ENCODE data around the gene KRABD2.
"Not testable (repeated sequence)": the region's sequence is repeated elsewhere in the genome, so short reads cannot be mapped to it uniquely, and the experiment has no call there.

The KRABD2 gene

GRCh38 chr17:8397636-8398035 lies 21.1 kb upstream of the KRABD2 start, which contains the start of gene RNF222:
Gene RNF222 (minus strand): TSS chr17:8397827. CDS start chr17:8393461, 4,366 bp downstream.
- intact Hi-C loops (cut with DNase I): no loop called here
- no peak for DNase-seq (ENCODE audit: extremely low spot score)
- no peaks in the 10 kb centered on the region for H3K36me3 ChIP-seq
- no peak within 1 kb of the TSS for H3K27ac ChIP-seq (replicated peaks in 1 of 4)
- TF ChIP-seq POLR2A (IDR thresholded peaks at IDR 0.05; ENCODE audit: low read depth): no peak
- TF ChIP-seq POLR2AphosphoS5 (IDR thresholded peaks at IDR 0.05): no peak
- no peak for TF ChIP-seq EP300 (IDR thresholded peaks at IDR 0.05)
- TF ChIP-seq, protein P1, sequence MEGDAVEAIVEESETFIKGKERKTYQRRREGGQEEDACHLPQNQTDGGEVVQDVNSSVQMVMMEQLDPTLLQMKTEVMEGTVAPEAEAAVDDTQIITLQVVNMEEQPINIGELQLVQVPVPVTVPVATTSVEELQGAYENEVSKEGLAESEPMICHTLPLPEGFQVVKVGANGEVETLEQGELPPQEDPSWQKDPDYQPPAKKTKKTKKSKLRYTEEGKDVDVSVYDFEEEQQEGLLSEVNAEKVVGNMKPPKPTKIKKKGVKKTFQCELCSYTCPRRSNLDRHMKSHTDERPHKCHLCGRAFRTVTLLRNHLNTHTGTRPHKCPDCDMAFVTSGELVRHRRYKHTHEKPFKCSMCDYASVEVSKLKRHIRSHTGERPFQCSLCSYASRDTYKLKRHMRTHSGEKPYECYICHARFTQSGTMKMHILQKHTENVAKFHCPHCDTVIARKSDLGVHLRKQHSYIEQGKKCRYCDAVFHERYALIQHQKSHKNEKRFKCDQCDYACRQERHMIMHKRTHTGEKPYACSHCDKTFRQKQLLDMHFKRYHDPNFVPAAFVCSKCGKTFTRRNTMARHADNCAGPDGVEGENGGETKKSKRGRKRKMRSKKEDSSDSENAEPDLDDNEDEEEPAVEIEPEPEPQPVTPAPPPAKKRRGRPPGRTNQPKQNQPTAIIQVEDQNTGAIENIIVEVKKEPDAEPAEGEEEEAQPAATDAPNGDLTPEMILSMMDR (IDR thresholded peaks at IDR 0.05): no peak
- peaks cover 0 to 74% (median 20%) of the 10 kb centered on the region in 4 donors for H3K27me3 ChIP-seq
- whole genome bisulfite sequencing: 75% methylated on average over 13 of the region's 13 CpGs
- H3K4me3 ChIP-seq: no peak within 1 kb of the TSS
- no peaks in the 10 kb centered on the region for H3K4me1 ChIP-seq
- no peaks in the 10 kb centered on the region for H3K9me3 ChIP-seq

DNA sequence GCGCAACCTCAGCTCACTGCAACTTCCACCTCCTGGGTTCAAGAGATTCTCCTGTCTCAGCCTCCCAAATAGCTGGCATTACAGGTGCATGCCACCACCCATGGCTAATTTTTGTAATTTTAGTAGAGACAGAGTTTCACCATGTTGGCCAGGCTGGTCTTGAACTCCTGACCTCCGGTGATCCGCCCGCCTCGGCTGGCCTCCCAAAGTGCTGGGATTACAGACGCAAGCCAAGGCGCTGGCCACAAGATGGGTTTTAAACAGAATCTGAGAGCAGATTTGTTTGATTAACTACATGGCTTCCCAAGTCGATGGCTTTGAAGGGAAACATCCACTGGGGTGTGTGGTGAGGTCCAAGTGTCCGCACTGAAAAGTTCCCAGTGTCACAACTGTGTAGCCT lies 18.0 kb upstream of the KRABD2 start:
- H3K4me3 ChIP-seq; H3K36me3 ChIP-seq; DNase-seq (ENCODE audit: extremely low spot score); H3K27ac ChIP-seq (replicated peaks in 1 of 4); H3K9me3 ChIP-seq; intact Hi-C loops (cut with DNase I); H3K4me1 ChIP-seq: not testable (repeated sequence)
- peaks cover 0 to 68% (median 18%) of the 10 kb centered on the region in 4 donors for H3K27me3 ChIP-seq
- 69% methylated on average over 8 of the region's 9 CpGs for WGBS

GRCh38 chr17:8393470-8394231 lies 17.1 kb upstream of the KRABD2 start:
- no peaks in the 10 kb centered on the region for H3K9me3 ChIP-seq
- intact Hi-C loops (cut with DNase I): no loop called here
- TF ChIP-seq POLR2A (IDR thresholded peaks at IDR 0.05; ENCODE audit: low read depth) (no peak), POLR2AphosphoS5 (IDR thresholded peaks at IDR 0.05) (peak in 1 of 2 donors; percentile 14)
- TF ChIP-seq, protein P1 (IDR thresholded peaks at IDR 0.05): no peak
- peak; percentile 82 for DNase-seq (ENCODE audit: extremely low spot score)
- no peaks in the 10 kb centered on the region for H3K36me3 ChIP-seq
- no peaks in the 10 kb centered on the region for H3K4me1 ChIP-seq
- no peak overlapping the region for H3K4me3 ChIP-seq
- WGBS: 60% methylated on average over 5 of the region's 8 CpGs
- H3K27ac ChIP-seq (replicated peaks in 1 of 4): no peak overlapping the region
- H3K27me3 ChIP-seq: peaks cover 0 to 64% (median 18%) of the 10 kb centered on the region in 4 donors

GRCh38 chr17:8392674-8393469 lies 16.4 kb upstream of the KRABD2 start:
- DNase-seq (ENCODE audit: extremely low spot score): no peak
- intact Hi-C loops (cut with DNase I): no loop called here
- TF ChIP-seq POLR2AphosphoS5 (IDR thresholded peaks at IDR 0.05): no peak
- TF ChIP-seq, protein P1 (IDR thresholded peaks at IDR 0.05): no peak
- no peak for TF ChIP-seq POLR2A (IDR thresholded peaks at IDR 0.05; ENCODE audit: low read depth)
- TF ChIP-seq EP300 (IDR thresholded peaks at IDR 0.05): no peak
- 92% methylated on average over 8 of the region's 46 CpGs for WGBS
- Histone ChIP-seq H3K27me3 (peaks cover 0 to 57% (median 18%) of the 10 kb centered on the region in 4 donors), H3K4me1 (no peaks in the 10 kb centered on the region), H3K9me3 (no peaks in the 10 kb centered on the region), H3K27ac (replicated peaks in 1 of 4) (no peak overlapping the region), H3K4me3 (no peak overlapping the region), H3K36me3 (no peaks in the 10 kb centered on the region)

GRCh38 chr17:8392274-8392673 lies 15.8 kb upstream of the KRABD2 start:
- DNase-seq (ENCODE audit: extremely low spot score): no peak
- TF ChIP-seq EP300 (IDR thresholded peaks at IDR 0.05) (no peak), POLR2A (IDR thresholded peaks at IDR 0.05; ENCODE audit: low read depth) (no peak), POLR2AphosphoS5 (IDR thresholded peaks at IDR 0.05) (no peak)
- TF ChIP-seq, protein P1 (IDR thresholded peaks at IDR 0.05): no peak
- H3K4me1 ChIP-seq: no peaks in the 10 kb centered on the region
- H3K9me3 ChIP-seq: no peaks in the 10 kb centered on the region
- no peaks in the 10 kb centered on the region for H3K36me3 ChIP-seq
- no peak overlapping the region for H3K27ac ChIP-seq (replicated peaks in 1 of 4)
- H3K4me3 ChIP-seq: no peak overlapping the region
- WGBS: 58% methylated on average over 6 of the region's 18 CpGs
- peaks cover 0 to 51% (median 16%) of the 10 kb centered on the region in 4 donors for H3K27me3 ChIP-seq
- intact Hi-C loops (cut with DNase I): no loop called here
